Ramos (cell line): Measurements from ENCODE around the gene TRERF1.

Experiments
- in situ Hi-C: fragments of 300-500 bp; cut with MboI; formaldehyde crosslinking; loops from one replicate; pipeline ENCODE4 v1.14.3; 2022; ENCODE audit warnings: low sequenced_read_pairs; ENCODE audit not compliant: unreplicated experiment

The TRERF1 gene

DNA sequence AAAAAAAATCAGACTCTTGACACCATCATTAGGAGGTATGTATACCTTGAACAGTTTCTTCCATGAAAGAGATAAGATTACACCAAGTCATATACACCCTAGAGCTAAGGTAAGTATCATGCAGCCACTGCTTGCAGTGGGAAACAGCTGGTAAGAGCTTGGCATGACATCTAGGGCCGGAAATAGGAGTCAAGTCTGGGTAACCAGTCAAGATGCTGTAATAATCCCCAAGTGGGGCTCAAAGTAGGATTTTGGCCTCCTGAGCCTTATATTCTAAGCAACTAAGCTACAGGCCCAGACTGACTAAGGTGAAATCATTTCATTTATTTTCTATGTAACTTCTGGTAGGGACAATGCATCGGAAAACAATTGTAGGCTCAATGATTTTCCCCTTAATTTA, 23.9 kb downstream of the TRERF1 start:
- in situ Hi-C loops: no loop called here

DNA sequence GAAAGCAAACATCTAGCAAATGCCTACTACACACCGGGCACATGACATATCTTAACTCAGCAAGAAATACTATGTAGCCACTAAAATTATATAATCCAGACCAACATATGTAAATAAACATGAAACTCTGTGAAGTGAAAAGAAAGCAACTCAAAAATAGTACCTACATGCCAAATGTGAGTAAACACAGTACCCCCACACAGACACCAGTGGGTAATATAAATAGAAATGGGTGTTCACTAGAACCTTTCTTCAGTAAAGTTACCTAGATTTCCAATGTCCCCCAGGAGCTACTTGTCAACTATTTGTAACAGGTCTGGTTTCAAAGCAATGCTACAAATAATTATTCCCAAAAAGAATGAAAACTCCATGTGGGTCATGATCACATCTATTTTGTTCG, 25.5 kb downstream of the TRERF1 start:
- in situ Hi-C loops: no loop called here

DNA sequence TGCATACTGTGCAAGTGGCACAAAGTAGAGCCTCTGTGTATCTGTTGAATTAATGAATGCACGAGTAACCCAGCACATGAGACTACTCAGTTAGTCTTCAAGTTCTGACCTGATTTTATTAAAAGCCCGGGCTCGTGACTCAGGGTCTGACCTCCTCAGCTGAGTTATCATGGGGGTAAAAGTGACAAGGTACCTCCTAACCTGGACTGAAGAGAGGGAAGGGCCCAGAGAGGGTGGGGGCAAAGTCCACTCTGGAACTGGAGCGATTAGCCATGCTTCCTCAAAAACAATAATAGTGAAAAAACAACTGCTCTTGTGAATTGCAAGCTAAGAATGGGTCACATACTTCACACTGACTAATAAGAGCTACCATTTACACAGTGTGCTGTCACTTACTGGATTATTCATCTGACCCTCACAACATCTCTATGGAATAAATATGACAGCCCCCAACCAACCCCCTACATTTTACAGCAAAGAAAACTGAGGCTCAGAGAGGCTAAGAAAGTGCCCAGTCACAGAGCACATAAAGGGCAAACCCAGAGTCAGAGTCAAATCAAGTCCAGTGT, 26.7 kb downstream of the TRERF1 start:
- in situ Hi-C loops: no loop called here

DNA sequence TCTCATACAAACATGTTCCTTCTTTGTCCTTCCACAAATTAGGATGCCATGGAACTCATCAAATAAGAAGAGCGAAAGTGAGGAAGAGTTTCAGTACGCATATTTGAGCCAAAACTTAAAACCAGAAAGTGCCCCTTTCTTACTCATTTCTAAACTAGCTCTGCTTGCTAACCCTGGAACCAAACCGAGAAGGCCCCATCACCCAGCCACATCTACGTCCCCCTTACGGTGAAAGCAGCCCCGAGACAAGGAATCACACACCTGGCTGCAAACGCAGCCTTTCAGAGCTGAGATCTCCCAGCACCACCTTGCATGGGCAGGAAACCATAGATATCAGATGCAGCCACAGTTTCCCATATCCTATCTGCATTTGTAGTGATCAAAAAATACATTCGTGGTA, 28.5 kb downstream of the TRERF1 start:
- in situ Hi-C loops: no loop called here

DNA sequence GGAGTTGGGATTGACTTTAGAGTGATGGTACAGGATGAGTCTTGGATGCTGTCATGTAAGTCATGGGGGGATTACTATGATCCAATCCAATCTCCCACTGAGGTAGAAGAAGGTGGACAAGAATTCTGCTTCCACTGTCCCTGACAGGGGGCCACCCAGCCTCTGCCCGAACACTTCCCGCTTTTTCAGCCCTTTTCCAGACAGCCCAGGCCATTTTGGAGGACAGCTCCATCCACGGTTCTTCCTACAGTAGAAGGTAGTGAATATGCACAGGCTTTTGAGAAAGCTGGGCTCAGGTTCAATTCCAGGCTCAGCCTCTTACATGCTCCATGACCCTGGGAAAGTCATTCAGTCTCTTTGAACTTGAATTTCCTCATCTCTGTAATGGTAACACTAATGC, 31.0 kb downstream of the TRERF1 start:
- in situ Hi-C loops: no loop called here

DNA sequence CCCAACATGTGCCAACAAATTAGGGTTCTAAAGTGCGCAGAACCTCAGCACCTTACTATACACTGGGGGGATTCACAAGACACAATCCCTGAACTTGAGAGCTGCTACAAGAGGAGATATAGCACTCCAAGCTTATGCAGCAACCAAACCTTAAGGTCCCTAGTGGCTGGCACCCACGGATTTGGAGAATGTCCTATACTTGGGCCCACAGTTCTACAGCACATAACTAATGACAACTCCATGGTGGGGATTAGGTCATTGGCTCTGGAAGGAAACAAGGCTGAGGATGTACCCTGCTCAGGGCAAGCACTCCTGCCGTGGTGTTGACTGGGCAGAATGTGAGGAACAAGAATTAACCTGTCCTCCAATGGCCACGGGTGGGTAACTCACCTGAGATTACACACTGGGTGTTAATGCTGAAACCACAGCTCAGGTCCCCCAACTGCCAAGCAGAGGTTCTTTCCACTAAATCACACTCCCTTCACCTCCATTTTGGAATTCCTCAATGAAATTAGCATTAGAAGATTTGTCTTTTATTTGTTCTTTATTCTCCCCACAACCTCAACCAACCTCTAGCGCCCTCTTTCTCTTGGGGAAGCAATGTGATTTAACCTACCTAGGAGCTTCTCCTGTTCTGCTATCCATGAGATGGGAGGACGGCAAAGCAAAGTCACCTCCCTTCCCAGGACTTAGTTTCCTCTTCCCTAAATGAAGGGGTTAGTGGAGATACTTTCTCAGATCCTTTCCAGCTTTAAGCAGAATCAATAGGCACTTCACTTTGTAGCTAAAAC, 32.0 kb downstream of the TRERF1 start:
- in situ Hi-C loops: no loop called here

DNA sequence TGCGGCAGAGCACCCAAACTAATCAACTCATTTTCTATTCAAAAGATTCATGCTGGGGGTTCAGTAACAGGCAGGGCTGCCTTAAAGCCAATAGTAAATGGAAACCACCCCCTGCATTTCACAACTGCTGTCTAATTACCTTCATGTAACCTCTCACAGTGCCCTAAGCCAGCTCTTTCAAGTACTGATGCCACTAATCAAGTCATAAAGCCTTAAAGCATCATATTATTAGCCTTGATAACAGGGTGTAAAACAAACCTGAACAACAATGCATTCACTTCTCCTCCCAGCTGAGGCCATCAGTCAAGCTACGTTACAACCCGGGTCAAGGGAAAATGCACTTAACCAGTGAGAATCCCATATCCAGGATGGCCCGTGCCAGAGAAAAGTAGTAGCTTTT, 33.0 kb downstream of the TRERF1 start:
- in situ Hi-C loops: no loop called here

DNA sequence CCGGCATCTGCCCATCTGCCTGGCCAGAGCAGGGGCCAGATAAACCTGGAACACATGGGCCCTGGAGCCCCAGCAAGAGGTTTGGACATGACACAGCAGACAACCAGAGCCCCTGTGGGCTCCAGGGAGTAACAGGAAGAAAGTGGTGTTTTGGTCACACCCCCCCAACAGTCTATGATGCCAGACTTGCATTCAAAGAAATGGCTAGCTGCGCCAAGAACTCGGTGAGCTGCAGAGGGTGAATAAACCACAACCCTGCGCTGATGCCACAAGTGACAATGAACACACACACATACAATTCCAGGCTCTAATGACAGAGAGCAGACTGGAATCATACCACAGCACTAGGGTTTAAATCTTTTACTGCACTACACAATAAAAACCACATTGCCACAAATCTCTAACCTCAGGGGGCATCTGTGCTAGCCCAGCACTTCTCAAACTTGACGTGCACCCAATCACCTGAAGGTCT, 34.0 kb downstream of the TRERF1 start:
- in situ Hi-C loops: no loop called here

DNA sequence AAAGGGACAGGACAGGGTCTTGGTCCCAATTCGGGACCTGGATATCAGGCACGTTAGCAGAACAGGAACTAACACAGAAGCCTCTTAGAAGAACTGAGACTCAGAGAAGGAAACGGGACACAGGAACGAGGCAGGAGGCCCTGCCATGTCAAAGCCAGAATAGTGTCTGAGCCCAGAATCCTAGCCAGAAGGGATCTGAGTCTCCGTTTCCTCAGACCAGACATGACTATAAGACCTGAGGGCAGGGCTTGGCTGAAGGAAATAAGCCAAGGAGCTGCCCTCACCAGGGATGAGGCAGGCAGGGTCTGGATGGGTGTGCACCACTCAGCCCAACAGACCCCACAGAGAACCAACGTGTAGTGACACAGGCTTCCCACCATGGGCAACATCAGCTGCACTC, 40.3 kb downstream of the TRERF1 start:
- in situ Hi-C loops: no loop called here

DNA sequence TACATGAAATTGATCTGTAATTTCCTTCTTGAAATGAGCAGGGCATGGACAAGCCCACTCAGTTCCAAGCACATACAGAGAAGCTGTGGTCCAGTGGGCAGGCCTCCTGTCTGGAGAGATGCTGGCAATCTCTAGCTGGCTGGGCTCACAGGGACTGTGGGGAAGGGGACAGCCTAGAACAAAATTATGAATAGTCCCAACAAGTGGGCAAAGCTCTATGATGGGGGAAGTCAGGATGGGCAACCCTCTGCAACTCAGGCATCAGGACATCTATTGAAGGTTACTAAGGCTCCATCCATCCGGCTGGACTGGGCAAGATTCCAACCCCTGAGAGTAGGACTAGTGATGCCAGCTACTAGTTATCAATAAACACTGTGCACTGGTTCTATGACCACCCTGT, 40.9 kb downstream of the TRERF1 start:
- in situ Hi-C loops: no loop called here

DNA sequence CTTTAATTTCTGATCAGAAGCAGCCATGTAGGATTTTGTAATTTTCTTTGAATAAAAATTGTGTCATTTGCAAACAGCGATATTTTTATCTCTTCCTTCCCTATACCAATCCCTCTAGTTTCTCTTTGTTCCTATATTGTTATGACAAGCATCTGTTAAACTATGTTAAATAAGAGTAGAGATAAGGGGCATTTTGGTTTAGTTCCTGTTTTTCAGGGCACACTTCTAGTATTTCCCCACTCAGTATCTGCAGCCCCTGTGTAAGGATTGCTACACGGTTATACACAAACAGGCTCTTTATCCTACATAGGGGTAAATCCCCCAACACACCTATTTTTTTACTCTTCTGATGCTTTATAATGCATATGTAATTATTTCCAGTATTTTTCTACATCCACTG, 42.1 kb downstream of the TRERF1 start:
- in situ Hi-C loops: no loop called here

DNA sequence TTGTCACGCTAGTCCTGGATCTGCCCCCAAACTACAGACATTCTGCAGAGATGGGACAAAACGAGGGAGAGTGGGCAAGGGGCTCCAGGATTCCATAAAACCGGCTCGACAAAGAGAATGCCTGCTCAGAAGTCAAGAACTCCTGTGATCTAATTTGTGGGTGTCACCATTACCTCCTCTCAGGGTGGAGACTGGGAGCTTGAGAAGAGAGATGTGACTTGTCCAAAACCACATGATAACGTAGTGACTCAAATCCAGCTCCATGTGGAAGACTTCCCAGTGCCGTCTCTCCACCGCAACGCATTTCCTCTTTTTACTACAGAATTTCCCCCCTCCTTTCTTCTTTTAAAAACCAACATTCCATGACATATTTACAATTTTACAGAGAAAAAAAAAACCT, 44.3 kb downstream of the TRERF1 start:
- in situ Hi-C loops: no loop called here

DNA sequence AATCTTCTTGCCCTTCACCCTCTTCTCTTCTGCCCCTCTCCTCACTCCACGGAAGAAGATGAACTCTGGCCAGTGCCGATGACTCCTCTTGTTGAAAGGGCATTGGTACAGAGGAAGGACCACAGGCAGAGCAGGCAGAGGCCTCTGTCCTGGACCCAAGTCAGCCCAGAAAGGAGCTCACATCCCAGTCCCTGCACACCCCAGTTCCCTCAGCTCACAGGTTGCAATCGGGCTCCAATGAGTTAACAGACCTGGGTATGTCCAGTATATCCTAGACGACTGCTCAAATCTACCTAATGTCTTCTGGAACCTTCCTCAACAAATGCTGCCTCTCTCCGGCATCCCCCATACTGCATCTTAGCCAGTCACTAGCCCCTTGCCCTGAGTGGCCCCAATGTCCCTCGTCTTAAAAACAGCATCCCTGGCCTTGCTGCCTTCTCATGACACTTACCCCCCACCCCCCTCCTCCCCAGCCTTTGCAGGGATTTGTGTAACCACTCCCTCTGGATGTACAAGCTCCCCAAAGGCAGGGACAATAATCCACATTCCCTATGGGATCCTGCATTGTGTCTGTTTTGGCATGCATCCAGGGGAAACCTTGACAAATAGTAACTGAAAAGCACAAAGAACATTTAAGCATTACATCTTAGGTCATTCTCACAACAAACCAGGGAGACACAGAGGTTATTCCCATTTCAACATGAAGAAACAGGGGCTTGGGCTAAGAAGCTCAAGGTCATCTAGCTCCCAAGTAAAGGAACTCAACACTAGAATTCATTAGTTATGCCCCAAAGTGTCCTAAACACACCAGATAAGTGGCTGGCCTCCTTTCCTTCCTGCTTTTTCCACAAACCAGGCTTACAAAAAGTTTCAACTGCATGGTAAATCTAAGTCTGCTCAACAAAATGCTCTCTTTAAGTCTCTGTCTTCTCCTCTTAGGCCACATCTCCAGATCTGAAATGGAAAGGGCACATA, 45.1 kb downstream of the TRERF1 start:
- in situ Hi-C loops: no loop called here

DNA sequence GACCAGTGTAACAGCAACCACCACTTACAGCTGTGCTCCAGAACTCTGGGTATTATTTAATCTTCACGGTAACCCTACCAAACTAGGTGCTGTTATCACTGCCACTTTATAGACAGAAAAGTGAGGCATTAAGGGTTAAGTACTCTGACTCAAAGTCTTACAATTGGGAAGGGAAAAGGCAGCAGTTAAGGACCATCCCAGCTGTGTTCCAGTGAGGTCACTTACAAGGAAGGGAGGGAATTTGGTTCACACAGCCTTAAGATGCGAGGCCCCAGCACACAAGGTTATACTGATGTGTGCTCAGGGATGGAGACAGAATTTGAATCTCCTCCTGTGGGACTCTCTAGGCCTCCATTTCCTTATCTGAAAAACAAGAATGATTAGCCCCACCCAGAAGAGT, 46.7 kb downstream of the TRERF1 start:
- in situ Hi-C loops: no loop called here

DNA sequence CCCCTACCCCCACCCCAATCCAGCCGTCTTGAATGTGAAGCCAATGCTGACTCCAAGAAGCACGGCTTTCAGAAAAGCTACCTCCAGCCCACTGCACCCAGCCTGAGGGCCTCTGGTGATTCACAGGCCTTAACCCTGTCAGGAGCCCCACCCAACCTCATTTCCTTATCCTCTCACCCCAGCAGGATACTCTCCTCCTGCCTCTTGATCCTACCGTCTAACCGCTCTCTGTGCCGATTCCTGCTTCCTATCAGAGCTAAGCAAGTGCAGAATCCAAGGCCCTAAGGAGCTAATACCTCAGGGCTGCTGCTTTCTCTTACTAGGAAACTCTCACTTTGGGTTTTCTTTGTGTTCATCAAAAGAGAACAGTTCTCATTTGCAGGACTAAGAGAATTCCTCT, 47.2 kb downstream of the TRERF1 start:
- in situ Hi-C loops: no loop called here

DNA sequence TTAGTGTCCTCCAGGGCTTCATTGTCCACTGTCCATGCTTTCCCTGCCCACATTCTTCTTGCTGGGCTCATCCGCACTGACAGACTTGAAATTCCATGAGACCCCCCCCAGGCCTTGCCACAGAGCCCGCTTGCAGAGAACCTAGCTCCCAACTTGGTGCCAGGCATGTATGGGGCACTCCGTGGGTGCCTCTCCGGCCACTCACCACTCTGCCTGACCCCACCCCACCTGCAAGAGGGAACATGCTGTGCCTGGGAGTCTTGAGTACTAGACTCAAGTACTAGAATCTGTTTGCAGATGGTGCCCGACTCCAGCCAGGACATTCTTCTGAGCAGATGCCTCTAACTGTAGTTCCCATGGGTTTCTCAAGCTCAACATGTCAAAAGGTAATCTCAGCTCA, 47.9 kb downstream of the TRERF1 start:
- in situ Hi-C loops: no loop called here

DNA sequence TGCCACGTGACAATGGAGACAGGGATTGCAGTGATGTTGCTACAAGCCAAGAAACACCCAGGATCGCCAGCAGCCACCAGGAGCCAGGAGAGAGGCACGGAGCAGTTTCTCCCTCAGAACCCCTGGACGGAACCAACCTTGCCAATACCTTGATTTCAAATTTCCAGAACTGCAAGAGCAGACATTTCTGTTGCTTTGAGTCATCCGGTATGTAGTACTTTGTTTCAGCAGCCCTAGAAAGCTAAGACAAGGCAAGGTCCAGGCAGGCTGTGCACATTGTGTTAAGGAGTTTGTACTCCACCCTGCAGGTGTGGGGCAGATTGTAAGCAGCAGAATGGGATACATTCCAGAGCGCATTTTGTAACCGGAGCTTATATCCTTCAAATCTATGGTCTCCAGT, 48.3 kb downstream of the TRERF1 start:
- in situ Hi-C loops: no loop called here

DNA sequence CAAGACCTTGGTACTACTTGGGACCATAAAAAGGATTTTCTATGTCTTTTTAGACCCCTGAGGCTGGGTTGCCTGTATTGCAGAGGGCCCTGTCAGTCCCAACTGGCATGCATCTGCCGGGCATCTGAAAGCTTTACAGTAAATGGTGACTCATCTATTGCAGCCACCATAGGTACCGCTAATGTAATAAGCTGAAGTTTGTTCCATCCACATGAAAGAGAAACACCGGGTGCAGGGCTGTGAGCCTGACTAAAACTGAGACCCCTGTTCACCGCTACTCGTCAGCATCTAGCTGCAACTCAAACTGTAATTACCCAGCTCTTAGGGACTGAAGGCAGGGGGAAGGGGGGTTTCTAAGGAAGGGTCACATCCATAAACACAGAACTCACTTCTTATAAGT, 49.5 kb downstream of the TRERF1 start:
- in situ Hi-C loops: no loop called here

DNA sequence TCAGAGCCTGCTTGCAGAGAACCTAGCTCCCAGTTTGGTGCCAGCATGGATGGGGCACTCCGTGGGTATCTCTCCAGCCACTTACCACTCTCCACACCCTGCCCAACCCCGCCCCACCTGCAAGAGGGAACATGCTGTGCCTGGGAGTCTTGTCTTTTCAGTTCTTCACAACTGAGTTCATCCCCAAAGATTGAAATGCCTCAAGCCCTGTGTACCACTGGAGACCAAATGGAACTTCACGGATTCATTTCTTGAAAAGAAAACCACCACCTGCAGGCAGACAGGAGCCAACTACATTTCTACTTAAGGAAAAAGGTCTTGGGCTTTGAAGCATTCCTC, 50.1 kb downstream of the TRERF1 start:
- in situ Hi-C loops: no loop called here

DNA sequence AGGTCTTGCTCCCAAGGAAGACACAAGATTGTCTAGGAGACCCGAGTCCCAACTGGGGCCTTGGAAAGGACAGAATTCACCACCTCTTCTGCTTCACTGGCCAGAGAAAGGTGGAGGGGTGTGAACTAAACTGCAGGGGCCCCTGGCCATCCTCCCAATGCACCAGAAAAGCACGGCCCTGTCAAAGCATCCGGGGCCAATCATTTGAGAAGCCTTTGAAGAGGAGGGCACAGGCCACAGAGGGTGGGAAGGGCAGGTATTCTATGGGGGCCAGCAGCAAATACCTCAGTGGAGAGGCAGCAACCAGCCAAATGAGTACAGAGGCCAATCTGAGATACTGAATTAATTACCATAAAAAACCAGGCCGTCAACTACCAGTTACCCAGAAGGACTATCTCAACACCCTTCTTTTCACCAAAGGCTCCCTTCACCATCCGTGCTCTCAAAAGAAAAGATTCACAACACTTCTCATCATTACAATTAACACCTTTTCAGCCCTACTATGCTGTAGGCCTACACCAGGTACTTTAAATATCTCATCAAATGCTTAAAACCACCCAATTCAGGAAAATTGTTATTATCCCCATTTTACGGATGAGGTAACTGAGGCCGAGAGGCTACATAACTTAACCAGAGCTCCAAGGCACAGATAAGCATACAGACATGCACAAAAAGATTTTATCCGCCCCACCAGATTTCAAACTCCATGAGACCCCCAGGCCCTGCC, 50.7 kb downstream of the TRERF1 start:
- in situ Hi-C loops: no loop called here
